ENCODE results near the gene TSBP1. TPM values are rescaled to one million over a fixed set of nuclear protein-coding genes. Genes with fewer than 3 reads are reported as not detected.

The TSBP1 gene
- total and polyA plus RNA-seq, 2 of the 13 experiments (the other 11 are each of a cell fraction or from before 2014, with no cell fraction given), result not detected

GRCh38 chr6:32413427-32414047 is 41.8 kb upstream of the TSBP1 start (continued):
- no peak for TF ChIP-seq AHDC1 (CRISPR knock-in tag; IDR thresholded peaks at IDR 0.05; ENCODE audit: borderline replicate concordance)
- TF ChIP-seq ZNF589 (CRISPR knock-in tag; conservative IDR thresholded peaks at IDR 0.05), result no peak
- TF ChIP-seq, protein P1, sequence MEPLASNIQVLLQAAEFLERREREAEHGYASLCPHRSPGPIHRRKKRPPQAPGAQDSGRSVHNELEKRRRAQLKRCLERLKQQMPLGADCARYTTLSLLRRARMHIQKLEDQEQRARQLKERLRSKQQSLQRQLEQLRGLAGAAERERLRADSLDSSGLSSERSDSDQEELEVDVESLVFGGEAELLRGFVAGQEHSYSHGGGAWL (CRISPR knock-in tag; IDR thresholded peaks at IDR 0.05), result no peak
- TF ChIP-seq POLR2A (IDR thresholded peaks at IDR 0.05; ENCODE audit: insufficient read depth in 1 of 2, low read depth in 2 of 2, low read length in 2 of 2), result no peak
- no peak for TF ChIP-seq TOPORS (CRISPR knock-in tag; IDR thresholded peaks at IDR 0.05)
- TF ChIP-seq TCF12 (IDR thresholded peaks at IDR 0.05), result no peak
- no peak for TF ChIP-seq TCF12 (CRISPR knock-in tag; IDR thresholded peaks at IDR 0.05)
- TF ChIP-seq GFI1 (CRISPR knock-in tag; IDR thresholded peaks at IDR 0.05; ENCODE audit: borderline replicate concordance), result no peak
- TF ChIP-seq XRCC5 (optimal IDR thresholded peaks at IDR 0.05; ENCODE audit: low read length), result peak; percentile 79
- TF ChIP-seq ZMYM4 (CRISPR knock-in tag; IDR thresholded peaks at IDR 0.05), result no peak
- TF ChIP-seq ZNF274 (CRISPR knock-in tag; IDR thresholded peaks at IDR 0.05), result no peak
- TF ChIP-seq, protein P2, sequence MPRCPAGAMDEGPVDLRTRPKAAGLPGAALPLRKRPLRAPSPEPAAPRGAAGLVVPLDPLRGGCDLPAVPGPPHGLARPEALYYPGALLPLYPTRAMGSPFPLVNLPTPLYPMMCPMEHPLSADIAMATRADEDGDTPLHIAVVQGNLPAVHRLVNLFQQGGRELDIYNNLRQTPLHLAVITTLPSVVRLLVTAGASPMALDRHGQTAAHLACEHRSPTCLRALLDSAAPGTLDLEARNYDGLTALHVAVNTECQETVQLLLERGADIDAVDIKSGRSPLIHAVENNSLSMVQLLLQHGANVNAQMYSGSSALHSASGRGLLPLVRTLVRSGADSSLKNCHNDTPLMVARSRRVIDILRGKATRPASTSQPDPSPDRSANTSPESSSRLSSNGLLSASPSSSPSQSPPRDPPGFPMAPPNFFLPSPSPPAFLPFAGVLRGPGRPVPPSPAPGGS (CRISPR knock-in tag; IDR thresholded peaks at IDR 0.05), result no peak
- TF ChIP-seq CSRNP2 (CRISPR knock-in tag; conservative IDR thresholded peaks at IDR 0.05; ENCODE audit: low read depth), result no peak
- no peak for TF ChIP-seq NBN (conservative IDR thresholded peaks at IDR 0.05)
- no peak for TF ChIP-seq ZNF33B (CRISPR knock-in tag; IDR thresholded peaks at IDR 0.05)
- no peak for TF ChIP-seq UBTF (CRISPR knock-in tag; IDR thresholded peaks at IDR 0.05)
- no peak for TF ChIP-seq PTBP1 (IDR thresholded peaks at IDR 0.05; ENCODE audit: low read depth, low read length, poor library complexity, severe bottlenecking)
- no peak for TF ChIP-seq WIZ (CRISPR knock-in tag; IDR thresholded peaks at IDR 0.05)
- TF ChIP-seq ZBTB8A (CRISPR knock-in tag; IDR thresholded peaks at IDR 0.05; ENCODE audit: borderline replicate concordance, low read depth), result no peak
- TF ChIP-seq FOXK2 (IDR thresholded peaks at IDR 0.05), result no peak

Data from HepG2 (cell line).